OCI-LY1 (cell line): ENCODE results near the gene TNFRSF11A.

Experiments
- CTCF ChIP-seq: fragments of 200-600 bp; sonication (generic), shearing (Covaris generic); IDR thresholded peaks from 2 replicates; pipeline ENCODE4 v1.5.1; 2017; ENCODE audit warnings: mild to moderate bottlenecking, antibody characterized with exemption, low read length, moderate library complexity, mixed read lengths
- EZH2 ChIP-seq: fragments of 200-600 bp; sonication (generic), shearing (Covaris generic); IDR thresholded peaks from 2 replicates; pipeline ENCODE4 v1.8.0; 2017; ENCODE audit warnings: borderline replicate concordance, mixed run types, mild to moderate bottlenecking, antibody characterized with exemption, low read length, moderate library complexity, mixed read lengths

GRCh38 chr18:62343316-62343715 is 18.2 kb downstream of the TNFRSF11A start:
- no peak for TF ChIP-seq CTCF
- no peak for TF ChIP-seq EZH2
